SW480 (cell line): Measurements from ENCODE around the gene GALNTL6.

Experiments used
- DNase-seq: peaks from one replicate; pipeline ENCODE4 v3.0.0-alpha.2; 2016; ENCODE audit warnings: low spot score

GALNTL6 gene

DNA sequence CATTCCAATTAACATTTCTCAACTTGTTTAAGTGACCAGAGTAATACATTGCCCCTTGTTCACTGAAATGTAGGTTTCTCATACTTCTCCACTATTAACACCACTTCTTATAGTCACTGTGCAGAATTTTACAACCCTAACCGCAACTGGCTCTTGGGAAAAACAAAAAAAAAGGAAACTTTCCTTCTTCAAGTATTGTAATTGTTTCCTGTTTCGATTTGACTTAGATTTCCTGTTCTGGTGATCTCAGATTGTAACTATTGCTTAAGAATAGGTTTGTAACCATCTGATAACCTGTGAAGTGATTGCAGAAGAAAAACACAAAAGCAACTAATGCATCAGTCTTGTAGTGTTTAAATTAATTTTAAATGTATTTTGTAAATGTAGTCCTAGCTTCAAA is 760.7 kb downstream of the GALNTL6 start:
- DNase-seq = no peak

DNA sequence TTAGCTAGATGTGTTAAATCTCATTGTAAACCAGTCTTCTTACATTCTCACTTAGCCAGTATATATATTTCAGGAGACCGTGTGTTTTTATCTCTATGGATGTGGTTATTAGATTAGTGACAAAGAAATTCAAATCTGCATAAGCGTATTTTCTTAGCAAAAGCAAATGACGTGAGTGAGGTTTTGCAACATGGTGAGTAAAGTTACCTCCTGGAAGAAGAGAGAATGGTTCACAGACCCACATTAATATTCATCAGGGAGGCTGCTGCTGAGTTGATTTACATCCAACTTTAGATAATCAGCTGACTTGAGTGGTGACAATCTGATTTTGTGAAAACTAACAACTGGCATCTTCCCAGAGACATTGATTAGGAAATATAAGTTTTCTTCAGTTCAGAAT is 765.5 kb downstream of the GALNTL6 start:
- DNase-seq = no peak

DNA sequence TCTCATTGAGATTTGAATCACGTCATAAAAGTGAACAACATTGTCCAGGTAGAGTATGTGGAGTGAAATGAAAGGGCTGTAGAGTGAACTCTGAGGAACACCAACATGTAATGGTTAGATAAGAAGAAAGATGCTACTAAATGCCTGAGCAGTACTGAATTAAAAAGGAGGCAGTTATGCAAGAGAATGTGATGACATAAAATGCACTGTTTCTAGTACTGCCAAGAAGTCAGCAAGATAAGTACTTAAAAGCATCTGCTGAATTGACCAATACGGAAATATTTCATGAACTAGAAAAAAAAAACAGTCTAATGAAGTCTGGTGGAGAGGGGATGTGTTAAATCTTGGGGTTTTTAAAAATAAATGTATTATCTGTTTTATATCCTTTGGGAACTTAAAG is 771.6 kb downstream of the GALNTL6 start:
- no peak for DNase-seq

DNA sequence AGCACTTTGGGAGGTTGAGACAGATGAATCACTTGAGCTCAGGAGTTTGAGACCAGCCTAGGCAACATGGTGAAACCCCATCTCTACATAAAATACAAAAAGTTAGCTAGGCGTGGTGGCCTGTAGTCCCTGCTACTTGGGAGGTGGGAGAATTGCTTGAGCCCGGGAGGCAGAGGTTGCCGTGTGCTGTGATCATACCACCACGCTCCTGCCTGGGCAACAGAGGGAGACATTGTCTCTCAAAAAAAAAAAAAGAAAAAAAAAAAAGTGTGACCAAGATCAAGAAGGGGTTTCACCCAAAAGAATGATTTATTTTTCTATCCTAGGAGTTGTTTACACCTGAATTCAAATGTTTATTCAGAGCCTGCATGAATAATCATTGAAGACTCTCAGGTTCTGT is 783.0 kb downstream of the GALNTL6 start:
- DNase-seq = no peak

DNA sequence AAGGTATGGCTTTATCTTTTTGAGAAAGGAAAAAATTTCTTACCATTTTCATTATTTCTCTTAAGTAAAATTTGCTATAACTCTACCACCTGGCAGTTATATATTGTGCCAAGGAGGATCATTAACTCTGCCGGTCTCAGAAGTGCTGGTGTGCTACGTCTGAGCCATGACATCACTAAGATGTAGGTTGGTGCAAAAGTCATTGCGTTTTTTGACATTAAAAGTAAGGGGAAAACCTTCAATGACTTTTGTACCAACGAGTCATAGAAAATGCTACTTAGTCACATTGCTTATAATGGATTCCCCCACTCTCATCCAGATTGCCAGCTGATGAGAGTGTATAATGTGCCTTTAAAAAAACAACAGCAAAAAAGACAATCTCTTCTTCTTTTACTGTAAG is 786.4 kb downstream of the GALNTL6 start:
- DNase-seq = no peak

DNA sequence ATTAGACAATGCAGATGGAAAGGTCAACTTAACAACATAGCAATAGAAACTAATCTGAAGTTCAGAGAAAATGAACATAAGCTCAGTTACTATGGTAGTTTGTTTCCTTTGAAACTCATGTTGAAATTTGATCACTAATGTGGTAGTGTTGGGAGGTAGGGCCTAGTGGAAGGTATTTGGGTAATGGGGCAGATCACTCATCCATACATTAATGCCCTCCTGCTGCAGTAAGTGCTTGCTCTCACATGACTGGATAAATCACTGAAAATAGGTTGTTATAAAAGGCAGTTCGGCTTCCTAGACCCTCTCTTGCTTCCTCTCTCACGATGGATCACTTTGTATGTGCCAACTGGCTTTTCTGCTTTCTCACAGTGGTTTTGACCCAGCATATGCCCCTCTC is 788.0 kb downstream of the GALNTL6 start:
- no peak for DNase-seq

DNA sequence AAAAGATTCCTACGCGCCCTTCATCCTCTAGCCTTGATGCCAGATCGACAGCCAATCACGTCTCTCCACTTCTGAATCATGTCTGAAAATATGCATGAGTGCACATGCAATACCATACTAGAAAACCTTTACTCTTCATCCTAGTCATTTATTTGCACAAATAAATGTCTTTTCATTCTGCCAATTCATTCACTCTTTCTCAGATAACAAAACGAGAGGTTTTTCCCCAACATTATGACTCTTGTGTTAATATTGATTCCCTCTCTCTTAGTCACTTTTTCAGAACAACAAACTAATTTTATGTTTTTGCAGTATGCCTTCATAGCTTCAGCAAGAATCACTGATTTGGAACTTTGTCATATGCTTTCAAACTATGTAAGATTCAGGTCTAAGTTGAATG is 806.0 kb downstream of the GALNTL6 start:
- DNase-seq = no peak

DNA sequence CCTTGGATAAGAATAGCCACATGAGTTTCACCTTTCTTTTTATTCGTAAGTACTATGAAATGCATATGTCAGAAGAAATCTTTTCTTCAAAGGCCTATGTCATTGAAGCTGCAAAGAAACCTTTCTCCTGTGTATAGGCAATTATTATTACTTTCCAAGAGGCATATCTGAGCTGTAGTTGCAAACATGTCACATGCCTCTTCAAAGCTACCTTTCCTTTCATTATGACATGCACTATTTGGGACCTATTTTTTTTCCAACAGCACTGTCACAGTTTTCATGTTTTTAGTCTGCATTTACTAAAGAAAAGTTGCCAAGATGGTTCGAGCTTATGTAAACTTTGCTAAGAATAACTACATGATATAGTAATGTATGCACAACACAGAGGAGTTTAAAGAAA is 806.6 kb downstream of the GALNTL6 start:
- DNase-seq = no peak

DNA sequence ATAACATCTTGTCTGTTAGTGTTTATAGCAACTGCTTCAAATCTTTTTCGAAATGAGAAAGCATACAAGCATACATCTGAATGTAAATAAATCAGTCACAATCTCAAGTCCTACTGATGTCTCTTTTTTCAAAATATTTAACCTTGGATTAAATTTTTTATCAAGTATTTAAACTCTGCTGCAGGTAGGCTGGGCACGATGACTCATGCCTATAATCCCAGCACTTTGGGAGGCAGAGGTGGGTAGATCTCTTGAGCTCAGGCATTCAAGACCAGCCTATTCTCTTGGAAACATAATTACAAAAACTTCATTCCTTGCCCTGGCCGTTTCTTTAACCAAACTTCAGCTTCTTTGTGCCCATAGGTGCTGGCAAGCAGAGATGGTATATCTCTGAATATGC is 815.1 kb downstream of the GALNTL6 start:
- no peak for DNase-seq

DNA sequence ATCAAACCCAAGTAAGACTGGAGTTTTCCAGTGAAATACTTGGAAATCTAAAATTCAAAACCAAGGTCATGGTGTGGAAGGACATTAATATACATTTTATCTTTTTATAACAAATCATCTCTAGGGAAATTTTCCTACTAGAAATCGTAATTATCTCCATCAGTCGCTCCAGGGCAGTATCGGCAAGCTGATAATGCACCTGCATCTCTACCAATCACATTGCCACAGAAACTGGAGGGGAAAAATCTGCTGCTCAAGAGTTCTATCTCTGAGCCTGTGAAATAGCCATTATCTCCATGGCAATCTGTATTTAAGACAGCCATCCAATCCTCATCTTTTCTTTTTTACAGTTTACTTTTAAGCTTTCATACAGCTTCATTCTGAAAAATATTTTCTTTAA is 817.1 kb downstream of the GALNTL6 start:
- no peak for DNase-seq

DNA sequence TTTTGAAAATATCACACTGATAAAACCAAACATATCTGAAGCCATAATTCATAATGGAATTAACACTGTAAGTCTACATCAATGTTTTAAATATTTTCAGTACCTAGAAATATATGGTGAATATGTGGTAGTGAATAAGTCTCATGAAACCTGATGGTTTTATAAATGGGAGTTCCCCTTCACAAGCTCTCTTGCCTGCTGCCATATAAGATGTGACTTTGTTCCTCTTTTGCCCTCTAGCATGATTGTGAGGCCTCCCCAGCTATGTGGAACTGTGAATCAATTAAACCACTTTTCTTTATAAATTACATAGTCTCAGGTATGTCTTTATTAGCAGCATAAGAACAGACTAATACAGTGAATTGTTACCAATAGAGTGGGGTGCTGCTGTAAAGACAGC is 818.6 kb downstream of the GALNTL6 start:
- DNase-seq = no peak

DNA sequence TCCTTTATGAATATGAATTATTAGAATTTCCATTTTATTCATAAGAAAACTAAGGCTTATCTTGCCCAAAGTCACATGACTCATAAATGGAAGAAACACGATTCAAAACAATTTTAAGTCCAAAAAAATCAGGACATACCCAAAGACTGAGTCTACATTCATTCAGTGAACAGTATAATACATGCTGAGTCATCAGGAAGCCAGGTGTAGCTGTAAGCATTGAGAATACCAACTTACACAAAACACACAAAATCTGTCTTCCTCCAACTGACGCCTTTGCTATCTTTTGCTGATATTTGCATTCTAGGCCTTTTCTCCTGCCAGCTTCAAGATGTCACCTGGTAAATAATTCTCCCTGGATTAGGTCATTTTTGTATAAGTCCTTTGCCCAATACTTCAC is 835.3 kb downstream of the GALNTL6 start:
- DNase-seq = no peak

DNA sequence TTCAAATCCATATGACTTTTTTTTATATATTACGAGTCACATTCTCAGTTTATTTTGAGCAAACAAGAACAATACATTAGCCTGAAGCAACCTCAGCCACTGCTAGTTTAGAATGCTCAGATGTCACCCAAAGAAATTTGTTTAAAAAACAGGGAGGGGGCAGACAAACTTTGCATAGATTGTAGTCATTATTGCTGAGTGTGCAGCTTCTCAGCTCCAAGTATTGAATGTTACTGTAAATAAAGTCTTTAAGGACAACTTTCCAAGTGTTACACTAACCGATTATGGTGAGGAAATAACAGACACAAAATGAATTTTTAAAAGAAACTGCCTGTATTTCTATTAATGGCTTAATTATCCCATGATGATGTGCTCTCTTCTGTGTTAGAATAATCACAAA is 835.9 kb downstream of the GALNTL6 start:
- DNase-seq = no peak

DNA sequence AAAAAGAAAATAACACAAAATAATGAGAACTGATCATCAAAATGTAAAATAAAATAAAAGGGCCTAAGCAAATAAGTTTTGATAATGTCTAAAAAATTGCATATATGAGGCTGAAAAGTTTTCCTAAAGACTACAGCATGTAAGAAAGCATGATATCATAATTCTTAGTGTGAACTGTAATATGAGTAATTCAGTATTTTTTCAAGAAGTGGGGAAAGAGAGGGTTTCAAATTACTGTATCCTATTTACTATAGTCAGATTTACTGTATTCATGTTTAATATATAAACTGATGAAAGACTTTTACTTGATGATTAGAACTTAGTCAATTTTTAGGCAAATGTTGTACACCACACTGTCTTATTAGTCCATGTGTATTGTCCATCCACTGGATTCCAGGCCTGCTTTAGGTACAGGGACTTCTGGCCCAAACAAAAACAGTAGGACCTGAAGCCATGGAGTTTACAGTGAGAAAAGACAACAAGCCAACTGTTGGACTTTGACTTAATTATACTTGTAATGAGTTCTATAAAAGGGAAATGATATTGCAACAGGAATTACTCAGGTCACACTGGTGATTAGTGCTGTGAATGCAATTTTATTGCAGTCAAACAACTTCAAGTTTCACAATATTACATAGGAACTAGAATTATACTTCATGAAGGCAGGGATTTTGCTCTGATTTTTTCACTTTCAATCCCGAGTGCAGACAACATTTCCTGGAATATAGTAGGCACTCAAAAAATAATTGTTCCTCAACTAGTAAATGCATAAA is 837.7 kb downstream of the GALNTL6 start:
- no peak for DNase-seq

DNA sequence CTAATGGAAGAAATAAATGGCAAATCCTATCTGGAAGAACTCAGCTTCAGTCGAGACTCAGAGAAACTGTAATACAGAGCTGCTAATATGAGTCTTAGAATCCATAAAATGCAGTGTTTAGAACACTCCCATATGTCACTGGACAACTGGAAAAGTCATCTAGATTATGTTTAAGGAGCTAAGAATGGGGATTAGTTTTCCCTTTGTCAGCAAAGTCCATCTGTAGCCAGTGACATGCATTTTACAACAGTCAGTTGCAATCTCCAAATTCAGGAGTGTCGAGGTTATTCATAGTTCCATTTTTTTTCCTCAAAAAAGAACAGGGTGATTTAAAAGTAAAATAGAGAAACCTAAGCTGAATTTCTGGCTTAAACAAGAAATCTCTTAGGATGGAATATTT is 838.8 kb downstream of the GALNTL6 start:
- DNase-seq = no peak

DNA sequence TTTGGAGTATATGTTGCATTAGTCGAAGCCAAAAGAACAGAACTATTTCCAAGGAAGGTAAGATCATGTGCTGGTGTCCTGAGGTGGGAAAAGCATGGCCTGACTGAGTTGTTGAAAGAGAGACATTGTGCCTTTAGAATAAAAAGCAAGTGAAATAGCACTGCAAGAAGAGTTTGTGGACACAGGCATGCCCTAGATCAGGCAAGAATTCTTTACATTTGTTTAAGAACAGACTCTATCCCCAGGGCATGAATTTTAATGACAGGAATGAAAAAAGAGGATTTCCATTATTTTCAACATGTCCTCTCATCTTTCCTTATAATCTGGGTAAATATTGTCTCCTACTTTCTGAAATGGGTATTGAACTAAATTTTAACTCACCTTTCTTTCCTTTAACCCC is 839.2 kb downstream of the GALNTL6 start:
- DNase-seq = no peak

DNA sequence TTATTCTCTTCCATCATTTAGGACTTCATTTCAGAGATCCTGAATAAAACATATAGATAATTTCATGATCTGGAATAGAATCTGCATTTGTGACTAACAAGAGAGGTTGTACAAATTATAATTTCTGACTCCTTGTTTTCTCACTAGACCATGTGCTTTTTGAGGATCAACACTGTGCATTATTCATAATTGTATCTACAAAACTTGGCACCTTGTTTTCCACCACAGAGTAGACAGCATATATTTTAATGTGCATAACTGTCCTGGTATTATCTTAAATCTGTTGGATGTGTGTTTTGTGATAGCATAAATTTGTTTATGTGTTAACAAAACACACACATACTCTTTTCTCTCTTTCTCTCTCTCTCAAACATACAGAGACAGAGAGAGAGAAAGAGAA is 840.5 kb downstream of the GALNTL6 start:
- DNase-seq = no peak

DNA sequence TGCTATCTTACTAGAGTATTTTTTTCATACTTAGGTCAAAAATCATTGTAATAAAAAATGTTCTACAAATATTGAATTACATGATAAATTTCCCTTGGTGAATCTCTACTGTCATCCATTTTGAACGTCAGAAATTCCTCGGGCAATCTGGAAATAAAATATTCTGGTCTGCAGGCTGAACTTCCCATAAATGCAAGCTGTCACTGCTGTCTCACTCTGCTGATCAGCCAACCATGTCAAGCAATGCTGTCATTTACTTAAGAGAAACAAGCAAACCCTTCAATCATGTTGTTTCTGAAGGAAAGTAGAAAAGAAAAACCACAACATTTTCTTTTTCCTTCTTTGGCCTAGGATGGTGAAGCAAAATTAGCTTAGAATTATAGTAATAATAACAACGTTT is 841.3 kb downstream of the GALNTL6 start:
- DNase-seq = no peak

DNA sequence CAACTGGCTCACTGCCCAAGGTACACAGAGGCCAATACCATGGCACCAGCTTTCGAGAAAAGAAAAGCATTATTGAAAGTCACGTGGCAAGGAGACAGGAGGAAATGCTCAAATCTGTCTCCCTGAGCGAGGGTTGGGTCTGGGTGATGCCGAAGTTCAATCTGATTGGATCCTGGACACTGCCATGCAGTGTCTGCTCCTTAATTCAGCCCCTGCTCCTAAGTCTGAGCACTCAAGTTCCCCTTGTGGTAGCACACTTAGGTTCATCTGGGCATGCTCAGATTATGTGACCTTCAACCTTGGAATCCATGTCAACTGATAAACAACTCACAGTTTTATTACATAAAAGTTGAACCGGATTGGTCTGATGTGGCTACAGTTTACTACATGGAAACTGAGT is 842.9 kb downstream of the GALNTL6 start:
- DNase-seq = no peak

DNA sequence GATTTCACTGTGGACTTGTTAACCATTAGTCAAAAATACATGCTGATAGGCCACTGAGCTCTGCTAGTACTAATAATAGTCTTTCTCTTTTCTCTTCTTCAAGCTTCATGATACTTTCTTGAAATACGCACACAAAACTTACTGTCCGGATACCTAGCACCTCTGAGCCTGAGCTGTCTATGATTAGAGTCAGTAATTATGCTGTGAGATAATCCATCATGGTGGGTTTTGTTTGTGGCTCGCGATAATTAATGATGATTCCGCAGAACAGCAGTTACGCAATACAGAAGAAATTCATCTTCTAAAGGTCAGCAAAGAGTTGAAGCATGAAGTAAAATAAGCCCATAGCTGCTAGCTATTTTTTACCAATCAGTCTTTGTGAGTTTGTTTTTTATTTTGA is 843.9 kb downstream of the GALNTL6 start:
- DNase-seq = no peak

DNA sequence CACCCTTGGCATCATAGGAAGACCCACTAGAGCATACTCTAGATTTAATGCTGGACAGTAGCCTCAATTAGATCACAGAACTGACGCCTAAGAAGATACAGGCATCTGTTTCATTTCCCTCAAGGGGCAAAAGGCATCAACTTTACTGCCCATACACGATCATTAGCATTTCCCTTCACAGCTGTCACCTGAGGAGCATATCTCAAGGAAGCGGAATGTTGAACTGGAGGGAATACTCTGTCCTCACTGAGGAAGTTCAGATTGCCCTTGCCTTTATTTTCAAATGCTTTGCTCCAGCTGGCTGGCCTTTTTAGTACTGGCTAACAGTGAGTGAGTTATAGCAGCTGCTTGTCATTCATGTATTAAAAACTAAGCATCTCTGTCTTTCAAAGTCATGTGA is 847.0 kb downstream of the GALNTL6 start:
- no peak for DNase-seq

DNA sequence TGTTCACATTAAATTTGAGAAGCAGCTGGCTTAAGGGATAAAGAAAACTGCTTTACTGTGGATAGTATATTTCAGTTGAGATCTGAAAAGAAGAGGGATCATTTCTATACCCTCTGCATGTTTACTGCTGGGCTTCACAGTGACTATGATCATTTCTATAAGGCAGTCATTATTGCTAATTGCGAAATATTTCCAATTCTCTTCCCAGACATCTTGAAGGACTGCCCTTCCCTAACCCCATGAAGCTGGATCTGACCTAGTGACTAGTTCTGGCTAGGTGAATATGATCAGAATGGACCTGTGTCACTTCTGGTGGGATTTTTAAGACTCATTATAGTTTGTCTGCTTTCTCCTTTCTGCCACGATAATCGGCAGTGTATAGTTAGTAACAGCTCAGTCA is 848.9 kb downstream of the GALNTL6 start:
- DNase-seq = no peak

DNA sequence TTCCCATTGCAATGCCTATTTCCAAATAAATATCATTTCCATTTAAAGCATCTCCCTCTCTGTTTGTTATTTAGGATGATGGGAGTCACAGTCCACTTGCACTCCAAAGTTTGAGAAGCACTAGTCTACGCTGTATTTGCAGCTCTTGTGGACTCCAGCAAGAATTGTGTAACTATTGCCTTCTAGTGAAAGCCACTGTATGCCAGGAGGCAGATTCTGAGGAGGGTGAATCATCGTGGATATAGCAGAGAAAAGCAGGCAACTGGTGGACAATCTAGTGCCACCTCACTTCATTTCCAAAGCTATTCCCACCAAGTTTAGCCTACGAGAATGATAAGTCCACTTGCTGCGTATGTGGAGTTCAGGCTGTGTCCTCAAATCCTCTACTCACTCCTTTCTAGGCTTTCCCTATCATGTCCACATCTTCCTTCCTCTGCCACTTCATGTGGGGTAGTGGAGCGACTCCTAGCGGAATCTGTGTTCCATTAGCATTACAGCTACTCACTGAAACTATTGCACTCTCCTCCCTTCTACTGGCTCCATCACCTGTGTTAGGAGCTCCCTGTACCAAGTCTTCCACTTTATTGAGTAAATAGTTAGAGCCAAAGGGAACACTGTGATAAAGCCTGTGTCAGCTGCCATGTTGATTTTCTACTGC is 853.6 kb downstream of the GALNTL6 start:
- no peak for DNase-seq

DNA sequence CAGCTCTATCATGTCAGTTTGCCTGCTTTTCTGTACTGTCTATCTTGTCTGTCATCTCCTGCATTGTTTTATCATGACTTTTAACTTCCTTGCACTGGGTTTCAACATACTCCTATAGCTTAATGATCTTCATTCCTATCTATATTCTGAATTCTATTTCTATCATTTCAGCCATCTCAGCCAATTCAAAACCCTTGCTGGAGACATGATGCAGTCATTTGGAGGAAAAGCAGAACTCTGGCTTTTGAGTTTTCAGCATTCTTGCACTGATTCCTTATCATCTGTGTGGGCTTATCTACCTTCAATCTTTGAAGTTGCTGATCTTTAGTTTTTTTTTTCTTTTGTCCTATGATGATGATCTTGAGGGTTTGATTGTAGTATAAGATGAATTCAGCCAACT is 861.6 kb downstream of the GALNTL6 start:
- no peak for DNase-seq
